ENCODE results near the gene RNF6. TPM values are rescaled to one million over a fixed set of nuclear protein-coding genes. Genes with fewer than 3 reads are reported as not detected.

RNF6 gene
- total and polyA plus RNA-seq, 4 experiments from 2014 or later: 36.3 to 54.9 (median 47.3) TPM

DNA sequence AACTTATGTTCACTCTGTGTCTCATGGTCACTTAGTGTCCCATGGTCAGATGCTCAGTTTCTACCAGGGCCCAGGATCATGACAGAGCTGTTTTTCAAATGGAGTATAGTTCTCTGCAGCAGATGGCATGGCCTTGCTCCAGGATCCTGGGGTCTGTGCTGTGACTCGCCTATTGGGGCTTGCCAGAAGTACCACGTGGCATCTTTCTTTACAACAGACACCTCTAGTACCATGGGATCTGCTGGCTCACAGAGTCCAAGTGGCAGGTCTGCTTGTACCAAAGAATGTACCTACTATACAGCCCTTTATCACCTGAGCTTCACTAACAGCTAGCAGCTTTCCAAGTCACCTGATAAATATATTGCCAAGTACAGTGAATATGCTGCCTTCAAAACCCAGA is 6.0 kb upstream of the RNF6 start:
- intact Hi-C loops (cut with micrococcal nuclease): no loop called here
- Histone ChIP-seq H3K36me3 (ENCODE audit: insufficient read depth, low read length) (no peaks in the 10 kb centered on the region), H3K27me3 (ENCODE audit: insufficient read depth, low read length) (no peaks in the 10 kb centered on the region), H3K4me1 (ENCODE audit: insufficient read depth, low read length) (no peaks in the 10 kb centered on the region), H3K4me3 (ENCODE audit: low read length in 2 of 2) (no peak overlapping the region), H3K27ac (ENCODE audit: low read depth, low read length) (no peak overlapping the region), H3K9me3 (ENCODE audit: control insufficient read depth in 1 of 2, low read length in 2 of 2) (no peaks in the 10 kb centered on the region)
- ChIA-PET CTCF (ENCODE audit: partially characterized antibody) (interaction anchor here (0.5 to 3.8 kb wide), 3 partner anchors 42 to 470 kb away, joined by 3 to 15 read pairs (median 3); no protein-coding TSS in a partner anchor), POLR2A (ENCODE audit: partially characterized antibody) (no interaction called here)
- H3K27ac Mint-ChIP-seq: no peak overlapping the region
- no peak for DNase-seq
- H3K36me3 Mint-ChIP-seq: peaks cover 0 to 2% of the 10 kb centered on the region in 2 donors
- H3K27me3 Mint-ChIP-seq: peaks cover 0 to 10% of the 10 kb centered on the region in 2 donors
- no peak overlapping the region for H3K4me3 Mint-ChIP-seq
- H3K4me1 Mint-ChIP-seq: peaks cover 3 to 5% (median 5%) of the 10 kb centered on the region in 4 donors
- H3K9me3 Mint-ChIP-seq: peaks cover 0 to 2% (median 0%) of the 10 kb centered on the region in 8 donors

DNA sequence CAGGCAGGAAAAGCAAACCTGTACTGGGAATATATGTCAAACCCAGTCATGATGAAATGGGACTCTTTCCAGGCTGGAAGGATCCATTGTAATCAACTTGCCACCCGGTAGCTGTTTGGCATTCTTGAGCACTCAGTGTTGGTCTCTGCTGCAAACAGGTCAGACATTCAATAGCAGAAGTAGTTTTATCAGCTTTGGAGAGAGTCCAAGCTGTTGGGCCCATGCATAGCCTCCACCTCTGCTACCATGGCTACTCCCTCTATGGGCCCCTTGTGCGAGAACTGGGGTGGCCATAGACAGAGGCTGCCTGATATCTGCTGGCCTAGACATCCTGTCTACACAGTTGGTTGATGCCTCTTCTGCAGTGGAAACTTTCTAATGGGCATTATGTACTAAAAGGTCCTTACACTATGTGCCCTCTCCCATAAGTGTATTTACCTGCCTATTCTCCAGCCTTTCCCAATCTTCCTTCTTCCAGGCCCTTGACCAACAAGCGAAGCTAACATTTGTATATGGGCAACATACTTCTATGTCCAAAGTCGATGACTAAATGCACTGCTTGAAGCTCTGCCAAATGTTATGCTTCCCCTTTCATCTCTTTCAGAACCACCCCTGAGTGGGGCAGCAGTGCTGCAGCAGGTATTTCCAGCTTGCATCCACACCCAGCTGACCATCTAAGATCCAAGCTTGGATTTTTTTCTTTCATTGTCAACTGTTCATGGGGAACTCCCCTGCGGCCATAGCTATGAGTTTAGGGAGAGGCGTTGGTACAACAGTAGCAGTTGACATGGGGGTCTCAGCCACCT is 5.3 kb upstream of the RNF6 start:
- Histone ChIP-seq H3K4me1 (ENCODE audit: insufficient read depth, low read length) (peaks cover 7% of the 10 kb centered on the region), H3K4me3 (ENCODE audit: low read length in 2 of 2) (no peak overlapping the region), H3K27me3 (ENCODE audit: insufficient read depth, low read length) (no peaks in the 10 kb centered on the region), H3K9me3 (ENCODE audit: control insufficient read depth in 1 of 2, low read length in 2 of 2) (no peaks in the 10 kb centered on the region), H3K27ac (ENCODE audit: low read depth, low read length) (no peak overlapping the region), H3K36me3 (ENCODE audit: insufficient read depth, low read length) (no peaks in the 10 kb centered on the region)
- Mint-ChIP-seq H3K9me3 (peaks cover 0 to 2% (median 0%) of the 10 kb centered on the region in 8 donors), H3K27me3 (peaks cover 0 to 10% of the 10 kb centered on the region in 2 donors), H3K36me3 (peaks cover 0 to 6% of the 10 kb centered on the region in 2 donors), H3K4me3 (no peak overlapping the region), H3K27ac (no peak overlapping the region), H3K4me1 (peaks cover 8 to 13% (median 11%) of the 10 kb centered on the region in 4 donors)
- ChIA-PET CTCF (ENCODE audit: partially characterized antibody) (interaction anchor here (1.1 to 3.8 kb wide), 2 partner anchors 41 to 471 kb away, joined by 3 to 15 read pairs; no protein-coding TSS in a partner anchor), POLR2A (ENCODE audit: partially characterized antibody) (no interaction called here)
- intact Hi-C loops (cut with micrococcal nuclease): no loop called here
- DNase-seq: no peak

DNA sequence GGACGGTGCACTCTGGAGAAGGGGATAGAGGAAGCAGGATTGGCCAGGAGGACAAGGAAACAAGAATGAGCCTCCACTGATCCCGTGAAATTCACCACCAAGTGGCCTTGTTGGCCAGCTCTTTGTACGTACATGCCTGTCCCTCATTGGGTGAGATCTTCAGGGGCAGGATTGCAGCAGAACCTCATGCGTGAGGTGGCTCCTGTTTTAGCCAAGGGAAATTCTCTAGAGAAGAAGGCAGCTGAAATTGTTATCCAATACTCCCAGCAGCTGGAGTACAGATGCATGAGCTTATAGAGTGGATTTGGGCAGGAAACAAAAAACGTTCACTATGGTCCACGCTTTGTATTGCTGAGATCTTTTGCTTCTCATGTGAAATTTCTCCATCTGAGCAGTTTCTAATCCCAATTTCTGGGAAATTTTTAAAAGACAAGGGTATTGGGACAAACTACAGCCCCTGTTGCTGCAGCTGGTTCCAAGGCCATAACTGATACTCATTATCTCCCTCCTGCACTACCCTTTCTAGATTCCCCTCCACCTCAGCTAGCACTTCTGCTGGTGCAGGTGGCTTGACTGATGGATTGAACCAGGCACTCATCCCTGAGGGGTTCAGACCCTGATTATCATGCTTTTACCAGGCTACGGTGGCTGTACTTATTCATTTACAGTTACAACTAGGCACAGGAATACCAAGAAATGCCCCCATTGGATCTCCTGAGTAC is 3.9 kb upstream of the RNF6 start:
- Histone ChIP-seq H3K4me1 (ENCODE audit: insufficient read depth, low read length) (peaks cover 10% of the 10 kb centered on the region), H3K27ac (ENCODE audit: low read depth, low read length) (no peak overlapping the region), H3K27me3 (ENCODE audit: insufficient read depth, low read length) (no peaks in the 10 kb centered on the region), H3K36me3 (ENCODE audit: insufficient read depth, low read length) (no peaks in the 10 kb centered on the region), H3K9me3 (ENCODE audit: control insufficient read depth in 1 of 2, low read length in 2 of 2) (no peaks in the 10 kb centered on the region), H3K4me3 (ENCODE audit: low read length in 2 of 2) (no peak overlapping the region)
- Mint-ChIP-seq H3K27ac (no peak overlapping the region), H3K9me3 (peaks cover 0 to 2% (median 0%) of the 10 kb centered on the region in 8 donors), H3K27me3 (peaks cover 0 to 2% of the 10 kb centered on the region in 2 donors), H3K4me3 (no peak overlapping the region), H3K4me1 (peaks cover 12 to 23% (median 19%) of the 10 kb centered on the region in 4 donors), H3K36me3 (peaks cover 3 to 17% of the 10 kb centered on the region in 2 donors)
- ChIA-PET CTCF (ENCODE audit: partially characterized antibody) (interaction anchor here (3.8 kb wide), 1 partner anchor 40 kb away, joined by 15 read pairs; no protein-coding TSS in a partner anchor), POLR2A (ENCODE audit: partially characterized antibody) (no interaction called here)
- no peak for DNase-seq
- intact Hi-C loops (cut with micrococcal nuclease): no loop called here

DNA sequence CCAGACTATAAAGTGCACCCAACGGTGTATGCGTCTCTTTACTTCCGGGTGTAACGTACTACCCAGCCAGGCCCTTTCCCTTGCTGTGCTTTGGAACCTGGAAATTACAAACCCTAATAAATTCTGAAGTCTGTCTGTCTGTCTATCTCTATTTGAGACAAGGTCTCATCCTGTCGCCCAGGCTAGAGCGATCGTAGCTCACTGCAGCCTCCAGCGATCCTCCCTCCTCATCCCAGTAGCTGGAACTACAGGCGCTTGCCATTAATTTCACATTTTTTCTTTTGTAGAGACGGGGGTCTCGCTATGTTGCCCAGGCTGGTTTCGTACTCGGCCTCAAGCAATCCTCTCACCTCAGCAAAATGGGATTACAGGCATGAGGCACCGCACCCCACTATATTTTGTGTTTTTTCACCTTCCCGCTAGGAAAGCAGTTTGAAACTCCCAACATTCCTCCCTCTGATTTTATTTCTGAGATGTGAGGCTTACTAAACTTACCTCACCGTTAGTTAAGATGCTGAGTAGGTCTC is 469 bp upstream of the RNF6 start:
- ChIA-PET POLR2A (ENCODE audit: partially characterized antibody) (interaction anchor here (0.7 to 5.3 kb wide), 11 partner anchors 10 to 1917 kb away, joined by 3 to 63 read pairs (median 4); partner anchors contain the start of genes CDK8, MTIF3, MTMR6 and RPL21), CTCF (ENCODE audit: partially characterized antibody) (interaction anchor here (1.0 to 4.4 kb wide), 7 partner anchors 24 to 476 kb away, joined by 3 to 20 read pairs (median 4); no protein-coding TSS in a partner anchor)
- peaks cover 0 to 2% of the 10 kb centered on the region in 2 donors for H3K27me3 Mint-ChIP-seq
- Histone ChIP-seq H3K27me3 (ENCODE audit: insufficient read depth, low read length) (no peaks in the 10 kb centered on the region), H3K4me3 (ENCODE audit: low read length in 2 of 2) (peak overlapping the region; percentile 86 to 98), H3K36me3 (ENCODE audit: insufficient read depth, low read length) (peaks cover 18% of the 10 kb centered on the region), H3K27ac (ENCODE audit: low read depth, low read length) (peak overlapping the region; percentile 94), H3K9me3 (ENCODE audit: control insufficient read depth in 1 of 2, low read length in 2 of 2) (no peaks in the 10 kb centered on the region), H3K4me1 (ENCODE audit: insufficient read depth, low read length) (peaks cover 29% of the 10 kb centered on the region)
- DNase-seq: no peak
- intact Hi-C loops (cut with micrococcal nuclease): loop anchor here (1.0 to 2.0 kb wide), 3 partner anchors 31 to 1916 kb away; partner anchors contain the start of genes PAN3 and RPL21
- peak overlapping the region; percentile 92 to 99 (median 99) for H3K27ac Mint-ChIP-seq
- peaks cover 0 to 2% (median 0%) of the 10 kb centered on the region in 8 donors for H3K9me3 Mint-ChIP-seq
- H3K36me3 Mint-ChIP-seq: peaks cover 24 to 38% of the 10 kb centered on the region in 2 donors
- peaks cover 28 to 43% (median 36%) of the 10 kb centered on the region in 4 donors for H3K4me1 Mint-ChIP-seq
- H3K4me3 Mint-ChIP-seq: peak overlapping the region; percentile 95 to 100 (median 100)

DNA sequence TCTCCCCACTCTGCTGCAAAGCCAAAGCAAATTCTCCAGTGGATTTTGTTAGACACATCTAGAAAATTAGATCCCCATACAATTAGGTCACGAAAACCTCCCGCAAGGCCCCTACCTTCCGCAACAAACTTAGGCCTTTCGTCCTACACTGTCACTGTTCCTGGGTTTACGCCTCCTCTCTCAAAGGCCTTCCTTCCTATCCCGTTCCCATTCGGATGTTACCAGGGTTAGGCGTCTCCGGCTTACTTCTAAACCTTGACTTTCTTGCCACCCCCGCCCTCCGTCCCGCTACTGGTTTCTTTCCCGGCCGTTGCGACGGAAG is 754 bp downstream of the RNF6 start:
- H3K27ac ChIP-seq (ENCODE audit: low read depth, low read length): peak overlapping the region; percentile 94
- Mint-ChIP-seq H3K9me3 (peaks cover 0 to 2% (median 0%) of the 10 kb centered on the region in 8 donors), H3K4me3 (peak overlapping the region; percentile 95 to 100 (median 100)), H3K27me3 (no peaks in the 10 kb centered on the region), H3K36me3 (peaks cover 33 to 45% of the 10 kb centered on the region in 2 donors), H3K4me1 (peaks cover 29 to 49% (median 41%) of the 10 kb centered on the region in 4 donors), H3K27ac (peak overlapping the region; percentile 92 to 99 (median 99))
- peaks cover 27% of the 10 kb centered on the region for H3K36me3 ChIP-seq (ENCODE audit: insufficient read depth, low read length)
- peak overlapping the region; percentile 86 to 98 for H3K4me3 ChIP-seq (ENCODE audit: low read length in 2 of 2)
- no peaks in the 10 kb centered on the region for H3K27me3 ChIP-seq (ENCODE audit: insufficient read depth, low read length)
- peaks cover 29% of the 10 kb centered on the region for H3K4me1 ChIP-seq (ENCODE audit: insufficient read depth, low read length)
- peak in 1 of 5 donors; percentile 41 for DNase-seq
- intact Hi-C loops (cut with micrococcal nuclease): loop anchor here (1.0 kb wide), 2 partner anchors 35 to 920 kb away; partner anchors contain the start of gene NUP58
- H3K9me3 ChIP-seq (ENCODE audit: control insufficient read depth in 1 of 2, low read length in 2 of 2): no peaks in the 10 kb centered on the region
- CTCF ChIA-PET (ENCODE audit: partially characterized antibody): interaction anchor here (0.7 to 4.4 kb wide), 3 partner anchors 34 to 37 kb away, joined by 3 to 20 read pairs (median 10); no protein-coding TSS in a partner anchor
- POLR2A ChIA-PET (ENCODE audit: partially characterized antibody): interaction anchor here (1.1 to 5.3 kb wide), 5 partner anchors 8 to 934 kb away, joined by 3 to 63 read pairs (median 6); partner anchors contain the start of genes CDK8 and MTMR6

DNA sequence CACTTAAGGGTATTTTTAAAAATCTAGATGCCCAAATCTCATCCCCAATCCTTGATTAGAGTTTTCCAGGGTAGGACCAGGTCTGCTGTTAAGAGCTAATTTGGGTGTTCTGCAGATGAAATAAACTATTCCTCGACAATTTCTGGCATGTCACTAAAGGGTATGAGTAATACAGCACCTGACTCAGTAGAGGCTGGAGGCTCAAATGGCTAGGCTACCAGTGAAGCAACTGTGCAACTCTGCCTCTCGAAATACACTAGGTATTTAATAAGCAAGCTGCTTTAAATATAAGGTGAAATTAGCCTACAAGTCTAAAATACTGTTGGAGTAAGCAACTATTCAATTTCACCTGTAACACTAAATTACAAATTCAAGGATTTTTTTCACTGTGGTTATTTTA is 1.5 kb downstream of the RNF6 start:
- peaks cover 33 to 50% of the 10 kb centered on the region in 2 donors for H3K36me3 Mint-ChIP-seq
- peaks cover 29% of the 10 kb centered on the region for H3K4me1 ChIP-seq (ENCODE audit: insufficient read depth, low read length)
- intact Hi-C loops (cut with micrococcal nuclease): no loop called here
- H3K27ac Mint-ChIP-seq: peak overlapping the region in 3 of 7 donors; percentile 20 to 42 (median 35)
- peaks cover 33% of the 10 kb centered on the region for H3K36me3 ChIP-seq (ENCODE audit: insufficient read depth, low read length)
- no peak overlapping the region for H3K4me3 ChIP-seq (ENCODE audit: low read length in 2 of 2)
- ChIA-PET CTCF (ENCODE audit: partially characterized antibody) (interaction anchor here (2.8 to 4.4 kb wide), 2 partner anchors 34 to 36 kb away, joined by 10 to 20 read pairs; no protein-coding TSS in a partner anchor), POLR2A (ENCODE audit: partially characterized antibody) (interaction anchor here (5.0 to 5.3 kb wide), 2 partner anchors 34 to 35 kb away, joined by 49 to 63 read pairs; partner anchors contain the start of gene CDK8)
- no peak for DNase-seq
- peak overlapping the region; percentile 44 to 100 (median 64) for H3K4me3 Mint-ChIP-seq
- peaks cover 0 to 2% (median 0%) of the 10 kb centered on the region in 8 donors for H3K9me3 Mint-ChIP-seq
- peak overlapping the region; percentile 94 for H3K27ac ChIP-seq (ENCODE audit: low read depth, low read length)
- no peaks in the 10 kb centered on the region for H3K9me3 ChIP-seq (ENCODE audit: control insufficient read depth in 1 of 2, low read length in 2 of 2)
- H3K4me1 Mint-ChIP-seq: peaks cover 29 to 49% (median 41%) of the 10 kb centered on the region in 4 donors
- no peaks in the 10 kb centered on the region for H3K27me3 Mint-ChIP-seq
- no peaks in the 10 kb centered on the region for H3K27me3 ChIP-seq (ENCODE audit: insufficient read depth, low read length)
